SK-N-SH treated with all-trans-retinoic acid at 6 μM for 48 hours (cell line): ENCODE results near the gene GPR180.
"Not testable (repeated sequence)": the region's sequence is repeated elsewhere in the genome, so short reads cannot be mapped to it uniquely, and the experiment has no call there.

ENCODE experiments used
- ATAC-seq: fragments of 200-7000 bp; cut with Tn5 transposase; 3 replicates; pipeline ENCODE4 v1.9.1; 2020; ENCODE audit warnings: mild to moderate bottlenecking, moderate library complexity
- BACH2 ChIP-seq: fragments of 250-450 bp; sonication (Bioruptor Pico); IDR thresholded peaks from 2 replicates; pipeline ENCODE4 v1.9.0; 2021; ENCODE audit warnings: mild to moderate bottlenecking, borderline replicate concordance
- CREB5 ChIP-seq: fragments of 250-450 bp; sonication (Bioruptor Pico); IDR thresholded peaks from 2 replicates; pipeline ENCODE4 v1.5.1; 2020; ENCODE audit warnings: low read depth, mild to moderate bottlenecking, moderate library complexity
- CSDC2 ChIP-seq: fragments of 250-450 bp; sonication (Bioruptor Pico); IDR thresholded peaks from 2 replicates; pipeline ENCODE4 v1.5.0; 2020; ENCODE audit warnings: mild to moderate bottlenecking, moderate library complexity
- ESRRG ChIP-seq: fragments of 250-450 bp; sonication (Bioruptor Pico); IDR thresholded peaks from 2 replicates; pipeline ENCODE4 v1.6.1; 2021; ENCODE audit warnings: mild to moderate bottlenecking
- GLIS3 ChIP-seq: fragments of 250-450 bp; sonication (Bioruptor Pico); IDR thresholded peaks from 2 replicates; pipeline ENCODE4 v1.5.0; 2020; ENCODE audit warnings: mild to moderate bottlenecking, moderate library complexity
- ISL1 ChIP-seq: fragments of 250-450 bp; sonication (Bioruptor Pico); IDR thresholded peaks from 2 replicates; pipeline ENCODE4 v2.1.2; 2022; ENCODE audit warnings: mild to moderate bottlenecking, moderate library complexity
- OSR1 ChIP-seq: fragments of 250-450 bp; sonication (Bioruptor Pico); IDR thresholded peaks from 2 replicates; pipeline ENCODE4 v1.8.0; 2022; ENCODE audit warnings: moderate library complexity, mild to moderate bottlenecking, inconsistent platforms
- PATZ1 ChIP-seq: fragments of 250-450 bp; sonication (Bioruptor Pico); IDR thresholded peaks from 2 replicates; pipeline ENCODE4 v1.8.0; 2020; ENCODE audit warnings: mild to moderate bottlenecking, moderate library complexity, borderline replicate concordance
- POU6F1 ChIP-seq: fragments of 250-450 bp; sonication (Bioruptor Pico); IDR thresholded peaks from 2 replicates; pipeline ENCODE4 v1.8.0; 2021; ENCODE audit warnings: low read depth, mild to moderate bottlenecking, moderate library complexity, borderline replicate concordance
- PPARA ChIP-seq: fragments of 250-450 bp; sonication (Bioruptor Pico); IDR thresholded peaks from 2 replicates; pipeline ENCODE4 v1.5.0; 2020; ENCODE audit warnings: mild to moderate bottlenecking, borderline replicate concordance
- RARB ChIP-seq: fragments of 250-450 bp; sonication (Bioruptor Pico); IDR thresholded peaks from 2 replicates; pipeline ENCODE4 v1.8.0; 2021; ENCODE audit warnings: mild to moderate bottlenecking, moderate library complexity
- SNAI2 ChIP-seq: fragments of 250-450 bp; sonication (Bioruptor Pico); IDR thresholded peaks from 2 replicates; pipeline ENCODE4 v1.5.0; 2020; ENCODE audit warnings: mild to moderate bottlenecking, moderate library complexity
- TSHZ2 ChIP-seq: fragments of 250-450 bp; sonication (Bioruptor Pico); IDR thresholded peaks from 2 replicates; pipeline ENCODE4 v1.5.0; 2020; ENCODE audit warnings: mild to moderate bottlenecking, moderate library complexity
- ZC3H10 ChIP-seq: fragments of 250-450 bp; sonication (Bioruptor Pico); IDR thresholded peaks from 2 replicates; pipeline ENCODE4 v1.5.1; 2021; ENCODE audit warnings: mild to moderate bottlenecking, moderate library complexity
- ZFP3 ChIP-seq: fragments of 250-450 bp; sonication (Bioruptor Pico); IDR thresholded peaks from 2 replicates; pipeline ENCODE4 v1.5.0; 2020; ENCODE audit warnings: mild to moderate bottlenecking, moderate library complexity
- ZFP30 ChIP-seq: fragments of 450-650 bp; formaldehyde crosslinking; IDR thresholded peaks from 2 replicates; pipeline ENCODE4 v1.5.0; 2022; ENCODE audit warnings: mild to moderate bottlenecking, moderate library complexity
- ZNF565 ChIP-seq: fragments of 450-650 bp; formaldehyde crosslinking; conservative IDR thresholded peaks from 2 replicates; pipeline ENCODE4 v1.5.0; 2020; ENCODE audit warnings: low read depth, mild to moderate bottlenecking, moderate library complexity
- ZNF70 ChIP-seq: fragments of 450-650 bp; formaldehyde crosslinking; IDR thresholded peaks from 2 replicates; pipeline ENCODE4 v1.5.0; 2020; ENCODE audit warnings: mild to moderate bottlenecking, moderate library complexity
- ZNF8 ChIP-seq: fragments of 450-650 bp; formaldehyde crosslinking; IDR thresholded peaks from 2 replicates; pipeline ENCODE4 v1.5.0; 2020; ENCODE audit warnings: mild to moderate bottlenecking, moderate library complexity
- TF ChIP-seq, protein P1 (sequence below): fragments of 250-450 bp; sonication (Bioruptor Pico); IDR thresholded peaks from 2 replicates; pipeline ENCODE4 v1.5.1; 2021; ENCODE audit warnings: mild to moderate bottlenecking, moderate library complexity

GPR180 gene

GRCh38 chr13:94630858-94631257, 29.2 kb downstream of the GPR180 start:
- TF ChIP-seq ISL1 = no peak
- TF ChIP-seq CREB5 (CRISPR knock-in tag) = no peak
- TF ChIP-seq, protein P1, sequence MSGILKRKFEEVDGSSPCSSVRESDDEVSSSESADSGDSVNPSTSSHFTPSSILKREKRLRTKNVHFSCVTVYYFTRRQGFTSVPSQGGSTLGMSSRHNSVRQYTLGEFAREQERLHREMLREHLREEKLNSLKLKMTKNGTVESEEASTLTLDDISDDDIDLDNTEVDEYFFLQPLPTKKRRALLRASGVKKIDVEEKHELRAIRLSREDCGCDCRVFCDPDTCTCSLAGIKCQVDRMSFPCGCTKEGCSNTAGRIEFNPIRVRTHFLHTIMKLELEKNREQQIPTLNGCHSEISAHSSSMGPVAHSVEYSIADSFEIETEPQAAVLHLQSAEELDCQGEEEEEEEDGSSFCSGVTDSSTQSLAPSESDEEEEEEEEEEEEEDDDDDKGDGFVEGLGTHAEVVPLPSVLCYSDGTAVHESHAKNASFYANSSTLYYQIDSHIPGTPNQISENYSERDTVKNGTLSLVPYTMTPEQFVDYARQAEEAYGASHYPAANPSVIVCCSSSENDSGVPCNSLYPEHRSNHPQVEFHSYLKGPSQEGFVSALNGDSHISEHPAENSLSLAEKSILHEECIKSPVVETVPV (CRISPR knock-in tag) = no peak
- no peak for TF ChIP-seq ZNF70 (CRISPR knock-in tag)
- no peak for TF ChIP-seq ESRRG
- no peak for TF ChIP-seq PATZ1 (CRISPR knock-in tag)
- TF ChIP-seq PPARA (CRISPR knock-in tag) = no peak
- no peak for TF ChIP-seq POU6F1 (CRISPR knock-in tag)
- TF ChIP-seq ZNF8 (CRISPR knock-in tag) = no peak
- TF ChIP-seq BACH2 = no peak
- no peak for ATAC-seq

DNA sequence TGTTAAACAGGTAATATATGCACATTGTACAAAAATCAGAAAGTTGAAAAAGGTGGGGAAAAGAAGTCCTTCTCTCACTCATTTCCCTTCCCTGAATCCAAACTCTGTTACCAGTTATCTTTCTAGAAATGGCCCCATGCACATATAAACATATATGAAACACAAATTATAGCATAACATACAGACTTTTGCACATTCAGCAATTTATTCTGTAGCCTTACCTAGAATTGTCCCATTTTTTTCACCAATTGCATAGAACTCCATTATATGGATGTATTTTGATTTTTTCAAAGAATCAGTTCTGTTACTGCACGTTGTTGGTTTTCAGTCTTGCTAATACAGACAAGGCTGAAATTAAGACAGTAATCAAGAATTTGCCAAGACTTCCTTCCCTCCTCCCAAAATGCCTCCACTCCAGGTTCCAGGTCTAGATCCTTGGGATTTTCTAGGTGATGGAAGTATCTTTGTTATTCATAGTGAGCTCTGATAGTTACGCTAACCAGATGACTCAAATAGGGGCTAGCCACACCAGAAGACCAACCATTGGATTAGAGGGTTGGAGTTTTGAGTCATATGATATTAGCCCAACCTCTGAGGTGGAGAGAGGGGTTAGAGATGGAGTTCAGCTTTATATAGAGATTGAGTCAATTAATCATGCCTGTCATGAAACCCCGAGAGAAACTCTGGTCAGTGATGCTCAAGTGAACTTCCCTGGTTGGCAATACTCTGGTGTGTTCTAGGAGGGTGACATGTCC, 30.7 kb downstream of the GPR180 start:
- TF ChIP-seq GLIS3 (CRISPR knock-in tag) = no peak
- TF ChIP-seq ESRRG = no peak
- TF ChIP-seq CSDC2 (CRISPR knock-in tag) = no peak
- TF ChIP-seq OSR1 (CRISPR knock-in tag) = no peak
- TF ChIP-seq ZNF70 (CRISPR knock-in tag) = no peak
- TF ChIP-seq ZNF8 (CRISPR knock-in tag) = no peak
- no peak for TF ChIP-seq BACH2
- TF ChIP-seq TSHZ2 (CRISPR knock-in tag) = no peak
- TF ChIP-seq ZNF565 (CRISPR knock-in tag) = no peak
- TF ChIP-seq SNAI2 (CRISPR knock-in tag) = no peak
- TF ChIP-seq PPARA (CRISPR knock-in tag) = no peak
- no peak for TF ChIP-seq RARB (CRISPR knock-in tag)
- TF ChIP-seq POU6F1 (CRISPR knock-in tag) = no peak
- no peak for TF ChIP-seq ZFP30 (CRISPR knock-in tag)
- TF ChIP-seq ZC3H10 = no peak
- no peak for TF ChIP-seq ZFP3 (CRISPR knock-in tag)
- TF ChIP-seq, protein P1 (CRISPR knock-in tag) = no peak
- no peak for TF ChIP-seq ISL1
- no peak for ATAC-seq

DNA sequence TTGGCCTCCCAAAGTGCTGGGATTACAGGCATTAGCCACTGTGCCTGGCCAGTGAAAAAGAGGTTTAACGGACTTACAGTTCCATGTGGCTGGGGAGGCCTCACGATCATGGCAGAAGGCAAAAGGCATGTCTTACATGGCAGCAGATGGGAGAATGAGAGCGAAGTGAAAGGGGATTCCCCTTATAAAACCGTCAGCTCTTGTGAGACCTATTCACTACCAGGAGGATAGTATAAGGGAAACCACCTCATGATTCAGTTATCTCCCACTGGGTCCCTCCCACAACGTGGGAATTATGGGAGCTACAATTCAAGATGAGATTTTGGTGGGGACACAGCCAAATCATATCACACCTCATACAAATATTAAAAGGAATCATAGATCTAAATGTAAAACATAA, 34.4 kb downstream of the GPR180 start:
- ATAC-seq = not testable (repeated sequence)
